HepG2 (cell line): Measurements from ENCODE around the gene HARS2. TPM values are rescaled to one million over a fixed set of nuclear protein-coding genes. Genes with fewer than 3 reads are reported as not detected.
"Not testable (repeated sequence)": the region's sequence is repeated elsewhere in the genome, so short reads cannot be mapped to it uniquely, and the experiment has no call there.

Source experiments
- ATAC-seq: fragments of 200-7000 bp; cut with Tn5 transposase; 3 replicates; pipeline ENCODE4 v1.9.1; 2020; ENCODE audit warnings: mild to moderate bottlenecking, moderate library complexity
- BruUV-seq: library from RNA; stranded (reverse); fragments of 400-500 nt; replicated peaks from 2 replicates; lab custom pipeline; 2021; lab: Mats Ljungman, UMichigan
- CTCF ChIA-PET: fragments of 300-600 bp; formaldehyde crosslinking; extraction: SDS; loops from one replicate; lab custom pipeline; 2021; ENCODE audit warnings: low total read pairs, inconsistent platforms, low intra/inter-chr PET ratio; lab: Yijun Ruan, JAX
- POLR2A ChIA-PET: fragments of 350-600 bp; sonication (Branson Sonifier 250); formaldehyde crosslinking; loops from one replicate; lab custom pipeline; 2020; ENCODE audit warnings: antibody characterized with exemption, inconsistent platforms; lab: Yijun Ruan, JAX
- DNase-seq: peaks from one replicate; pipeline ENCODE4 v3.0.0-alpha.2; 2015; ENCODE audit warnings: low spot score
- FAIRE-seq: peaks from 3 replicates; lab custom pipeline; 2011; peaks lifted over from hg19 to GRCh38; lab: Jason Lieb, UNC
- H2AFZ ChIP-seq: one replicate; pipeline ENCODE4 v1.6.1; 2011; ENCODE audit warnings: low read length, inconsistent platforms
- H3K27ac ChIP-seq: fragments of 300-600 bp; 3 replicates; pipeline ENCODE4 v1.8.0; 2011; ENCODE audit warnings: mixed run types, mild to moderate bottlenecking, mixed read lengths, low read length, inconsistent platforms; ENCODE audit not compliant: insufficient read depth; ENCODE audit errors: extremely low read length
- H3K27me3 ChIP-seq, 2 experiments: fragments of 200-600 bp in 1 of 2; 2 replicates in 1 of 2; 3 replicates in 1 of 2; pipeline versions ENCODE4 v1.6.0 to v1.8.0; 2011; ENCODE audit warnings: low read length in 2 of 2, mild to moderate bottlenecking in 2 of 2, moderate library complexity in 2 of 2, inconsistent platforms in 1 of 2; ENCODE audit not compliant: insufficient read depth in 2 of 2, control insufficient read depth in 1 of 2
- H3K36me3 ChIP-seq, 2 experiments: fragments of 200-600 bp in 1 of 2; replicated peaks in 1 of 2; 2 replicates in 1 of 2; 3 replicates in 1 of 2; pipeline versions ENCODE4 v1.5.1 to v1.8.0; 2011; ENCODE audit warnings: low read length in 2 of 2, inconsistent platforms in 1 of 2; ENCODE audit not compliant: insufficient read depth in 2 of 2, control insufficient read depth in 1 of 2
- H3K4me1 ChIP-seq: 2 replicates; pipeline ENCODE4 v1.5.1; 2012; ENCODE audit warnings: low read length, inconsistent platforms; ENCODE audit not compliant: insufficient read depth
- H3K4me2 ChIP-seq: 2 replicates; pipeline ENCODE4 v1.6.0; 2011; ENCODE audit warnings: low read depth, low read length, inconsistent platforms
- H3K4me3 ChIP-seq, 3 experiments: fragments of 200-600 bp in 1 of 3; sonication (generic), shearing (Covaris generic) in 1 of 3; replicated peaks in 1 of 3; 2 replicates each; pipeline ENCODE4 v1.5.1; 2011 to 2016; ENCODE audit warnings: low read length in 3 of 3, inconsistent platforms in 2 of 3, low read depth in 2 of 3, mild to moderate bottlenecking in 2 of 3, control low read depth in 1 of 3, mixed read lengths in 1 of 3; ENCODE audit not compliant: insufficient read depth in 1 of 3
- H3K79me2 ChIP-seq: one replicate; pipeline ENCODE4 v1.6.1; 2011; ENCODE audit warnings: low read length, inconsistent platforms; ENCODE audit not compliant: insufficient read depth
- H3K9ac ChIP-seq: 2 replicates; pipeline ENCODE4 v1.6.0; 2011; ENCODE audit warnings: mild to moderate bottlenecking, low read depth, low read length, inconsistent platforms; ENCODE audit not compliant: insufficient read depth
- H3K9me3 ChIP-seq: 2 replicates; pipeline ENCODE4 v1.5.1; 2012; ENCODE audit warnings: mild to moderate bottlenecking, low read length
- H4K20me1 ChIP-seq: 2 replicates; pipeline ENCODE4 v1.6.0; 2011; ENCODE audit warnings: inconsistent platforms, mild to moderate bottlenecking, low read length, moderate library complexity; ENCODE audit not compliant: insufficient read depth
- AGO2 ChIP-seq: fragments of 200-400 bp; formaldehyde crosslinking; optimal IDR thresholded peaks from 2 replicates; pipeline ENCODE3; 2017; ENCODE audit warnings: mild to moderate bottlenecking, low read depth, low read length, moderate library complexity
- HES4 ChIP-seq: sonication (generic); formaldehyde crosslinking; IDR thresholded peaks from 2 replicates; pipeline ENCODE4 v1.9.0; 2021; ENCODE audit warnings: mild to moderate bottlenecking, missing genetic modification reagents, borderline replicate concordance
- HNF4G ChIP-seq, 2 experiments: sonication (generic) in 1 of 2; formaldehyde crosslinking in 1 of 2; IDR thresholded peaks; 2 replicates each; pipeline versions ENCODE4 v1.4.0 to v1.6.1; 2011 to 2020; ENCODE audit warnings: borderline replicate concordance in 2 of 2, low read depth in 2 of 2, mild to moderate bottlenecking in 2 of 2, low read length in 1 of 2, missing genetic modification reagents in 1 of 2, moderate library complexity in 1 of 2
- IKZF5 ChIP-seq: IDR thresholded peaks from 2 replicates; pipeline ENCODE4 v1.6.1; 2018; ENCODE audit warnings: missing genetic modification reagents, mild to moderate bottlenecking, missing compliant biosample characterization
- KLF12 ChIP-seq: sonication (generic); formaldehyde crosslinking; IDR thresholded peaks from 2 replicates; pipeline ENCODE4 v1.4.0; 2020; ENCODE audit warnings: missing genetic modification reagents, borderline replicate concordance
- MLLT10 ChIP-seq: sonication (generic); formaldehyde crosslinking; IDR thresholded peaks from 2 replicates; pipeline ENCODE4 v1.4.0; 2020; ENCODE audit warnings: missing genetic modification reagents
- MLX ChIP-seq: IDR thresholded peaks from 2 replicates; pipeline ENCODE4 v1.6.1; 2016
- NCOA5 ChIP-seq: sonication (generic); formaldehyde crosslinking; IDR thresholded peaks from 2 replicates; pipeline ENCODE4 v1.4.0; 2020; ENCODE audit warnings: missing genetic modification reagents
- RBM22 ChIP-seq: fragments of 200-400 bp; formaldehyde crosslinking; optimal IDR thresholded peaks from 2 replicates; pipeline ENCODE3; 2017; ENCODE audit warnings: mild to moderate bottlenecking, low read length, moderate library complexity
- SUZ12 ChIP-seq: fragments of 150-350 bp; IDR thresholded peaks from 2 replicates; pipeline ENCODE4 v1.6.1; 2014; ENCODE audit warnings: low read depth, low read length
- THAP9 ChIP-seq: sonication (generic); formaldehyde crosslinking; IDR thresholded peaks from 2 replicates; pipeline ENCODE4; 2020; ENCODE audit warnings: missing genetic modification reagents, mild to moderate bottlenecking, borderline replicate concordance
- ZC3H13 ChIP-seq: sonication (generic); formaldehyde crosslinking; IDR thresholded peaks from 2 replicates; pipeline ENCODE4 v1.8.1; 2023; ENCODE audit warnings: mild to moderate bottlenecking, missing genetic modification reagents, moderate library complexity
- ZFP37 ChIP-seq: sonication (generic); formaldehyde crosslinking; IDR thresholded peaks from 2 replicates; pipeline ENCODE4 v1.4.0; 2020; ENCODE audit warnings: missing genetic modification reagents, borderline replicate concordance
- ZFX ChIP-seq: sonication (generic); formaldehyde crosslinking; IDR thresholded peaks from 2 replicates; pipeline ENCODE4 v1.4.0; 2020; ENCODE audit warnings: mild to moderate bottlenecking, low read depth, missing genetic modification reagents, moderate library complexity
- ZNF30 ChIP-seq: sonication (generic); formaldehyde crosslinking; IDR thresholded peaks from 2 replicates; pipeline ENCODE4 v1.5.0; 2020; ENCODE audit warnings: mild to moderate bottlenecking, missing genetic modification reagents
- ZNF431 ChIP-seq: sonication (generic); formaldehyde crosslinking; IDR thresholded peaks from 2 replicates; pipeline ENCODE4 v1.9.0; 2022; ENCODE audit warnings: missing genetic modification reagents, low read depth, mild to moderate bottlenecking, borderline replicate concordance
- ZNF703 ChIP-seq: sonication (generic); formaldehyde crosslinking; IDR thresholded peaks from 2 replicates; pipeline ENCODE4 v1.5.1; 2020; ENCODE audit warnings: missing genetic modification reagents, mild to moderate bottlenecking, moderate library complexity, borderline replicate concordance
- ZNF768 ChIP-seq: sonication (generic); formaldehyde crosslinking; IDR thresholded peaks from 2 replicates; pipeline ENCODE4 v1.4.0; 2020; ENCODE audit warnings: missing genetic modification reagents
- WGBS: methylation state at CpG from one replicate; pipeline ENCODE4 v1.1.6; 2017; ENCODE audit warnings: low lambda C conversion rate; 5-methylcytosine and 5-hydroxymethylcytosine counted together
- in situ Hi-C: cut with HindIII; loops from 2 replicates; pipeline ENCODE4 v1.10.0; 2017; ENCODE audit warnings: low pct_unique_long_range_greater_than_20kb; ENCODE audit not compliant: extremely low pct_ligation_motif_present
- intact Hi-C: fragments of 100-400 bp; cut with micrococcal nuclease; formaldehyde crosslinking; loops from one replicate; pipeline ENCODE4 v1.10.0; 2022; ENCODE audit not compliant: unreplicated experiment
- polyA plus RNA-seq, 8 experiments: library from polyadenylated mRNA; depleted of rRNA in 3 of 8; stranded (reverse) in 7 of 8; unstranded in 1 of 8; fragments of >200 nt; fragmentation: Illumina TruSeq in 4 of 8; extraction: Trizol in 4 of 8; gene quantifications; 2 replicates each; pipeline versions ENCODE4 v1.2.1 to v1.2.3, GENCODE V29; 2011 to 2016; ENCODE audit warnings: low read depth in 4 of 8, missing spikeins in 1 of 8, mixed read lengths in 1 of 8; ENCODE audit not compliant: insufficient read depth in 1 of 8
- total RNA-seq, 5 experiments: library from RNA; depleted of rRNA; stranded (reverse); fragments of >200 nt; fragmentation: Illumina TruSeq; extraction: Trizol; gene quantifications; 2 replicates each; pipeline ENCODE4 v1.2.3, GENCODE V29; 2016; ENCODE audit warnings: low read depth in 1 of 5

HARS2 gene
- total and polyA plus RNA-seq, 2 of the 13 experiments (the other 11 are each of a cell fraction or from before 2014, with no cell fraction given) = 17.9 to 25.8 TPM

- no peak for TF ChIP-seq NCOA5
- TF ChIP-seq KLF12 = no peak
- no peak for TF ChIP-seq MLLT10 (CRISPR knock-in tag)
- no peak for TF ChIP-seq ZNF431
- peak; percentile 20 for TF ChIP-seq AGO2
- TF ChIP-seq MLX (CRISPR knock-in tag) = peak; percentile 8; the same call in 1 of the 2 replicates
- no peak for TF ChIP-seq HNF4G (IDR thresholded peaks at IDR 0.05; ENCODE audit: borderline replicate concordance, low read depth, low read length)
- TF ChIP-seq HNF4G (CRISPR knock-in tag; IDR thresholded peaks at IDR 0.05; ENCODE audit: borderline replicate concordance, low read depth) = no peak; the same call in 1 of the 2 replicates
- no peak for TF ChIP-seq SUZ12
- 0 out of 2 replicates have a peak, but pooled peaks have one; percentile 28 for TF ChIP-seq ZNF703 (CRISPR knock-in tag)
- peak; percentile 66 for TF ChIP-seq HES4 (CRISPR knock-in tag)
- no peak for TF ChIP-seq RBM22
- peak; percentile 91 for TF ChIP-seq ZFX (CRISPR knock-in tag)
- peak; percentile 95 for TF ChIP-seq THAP9
- TF ChIP-seq IKZF5 (CRISPR knock-in tag) = peak; percentile 57
- TF ChIP-seq ZC3H13 (CRISPR knock-in tag) = peak; percentile 84
- TF ChIP-seq ZNF768 (CRISPR knock-in tag) = peak; percentile 63; the same call in 1 of the 2 replicates
- TF ChIP-seq ZNF30 (CRISPR knock-in tag) = no peak
- 0 out of 2 replicates have a peak, but pooled peaks have one; percentile 65 for TF ChIP-seq ZFP37 (CRISPR knock-in tag)
Observed at GRCh38 chr5:140664359-140665119, 26.7 kb upstream of the HARS2 start, which contains the start of gene WDR55 (continued).

GRCh38 chr5:140671035-140671434 is 20.2 kb upstream of the HARS2 start:
- FAIRE-seq, BruUV-seq, H2AFZ ChIP-seq, H3K4me2 ChIP-seq, H3K79me2 ChIP-seq, H3K27me3 ChIP-seq, H4K20me1 ChIP-seq, DNase-seq, CTCF ChIA-PET, in situ Hi-C loops, H3K9ac ChIP-seq, H3K4me3 ChIP-seq, intact Hi-C loops, H3K9me3 ChIP-seq, H3K27ac ChIP-seq: not testable (repeated sequence)
- H3K36me3 ChIP-seq = peaks cover 22 to 55% of the 10 kb centered on the region in 2 experiments; a peak in 4 of 5 replicates
- H3K4me1 ChIP-seq = peaks cover 12% of the 10 kb centered on the region
- POLR2A ChIA-PET = interaction anchor here (0.6 to 0.9 kb wide), 2 partner anchors 20 to 26 kb away, joined by 3 to 4 read pairs; partner anchors contain the start of genes HARS1 and HARS2
- peak; percentile 3; the same call in 2 of the 3 replicates for ATAC-seq
- 100% methylated on average over 1 of the region's 4 CpGs for whole genome bisulfite sequencing
